Islet precursor cell (in vitro differentiated cells): ENCODE data around the gene TRAIP.
"Not testable (repeated sequence)": the region's sequence is repeated elsewhere in the genome, so short reads cannot be mapped to it uniquely, and the experiment has no call there.

ENCODE experiments used
- DNase-seq: peaks from one replicate; pipeline ENCODE4 v3.0.0-alpha.2; 2018

TRAIP gene

GRCh38 chr3:49790626-49791411 is 65.5 kb downstream of the TRAIP start:
- peak; percentile 84 for DNase-seq

- DNase-seq = peak; percentile 14
Observed at GRCh38 chr3:49788056-49788455, 68.3 kb downstream of the TRAIP start.

GRCh38 chr3:49787536-49787935 is 68.8 kb downstream of the TRAIP start:
- no peak for DNase-seq

DNA sequence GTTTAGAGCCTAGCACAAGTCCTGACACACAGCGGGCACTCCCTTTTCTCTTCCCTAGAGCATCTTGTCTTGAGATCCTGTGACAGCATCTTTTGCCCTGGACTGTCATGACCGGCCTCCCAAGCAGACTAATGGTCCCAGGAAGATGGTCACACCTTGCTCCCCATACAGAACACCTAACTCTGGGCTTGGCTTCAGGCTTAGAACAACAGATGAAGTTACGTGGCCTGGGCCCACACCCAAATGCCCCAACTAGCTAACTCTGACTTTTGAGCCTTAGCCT is 69.2 kb downstream of the TRAIP start:
- no peak for DNase-seq

DNA sequence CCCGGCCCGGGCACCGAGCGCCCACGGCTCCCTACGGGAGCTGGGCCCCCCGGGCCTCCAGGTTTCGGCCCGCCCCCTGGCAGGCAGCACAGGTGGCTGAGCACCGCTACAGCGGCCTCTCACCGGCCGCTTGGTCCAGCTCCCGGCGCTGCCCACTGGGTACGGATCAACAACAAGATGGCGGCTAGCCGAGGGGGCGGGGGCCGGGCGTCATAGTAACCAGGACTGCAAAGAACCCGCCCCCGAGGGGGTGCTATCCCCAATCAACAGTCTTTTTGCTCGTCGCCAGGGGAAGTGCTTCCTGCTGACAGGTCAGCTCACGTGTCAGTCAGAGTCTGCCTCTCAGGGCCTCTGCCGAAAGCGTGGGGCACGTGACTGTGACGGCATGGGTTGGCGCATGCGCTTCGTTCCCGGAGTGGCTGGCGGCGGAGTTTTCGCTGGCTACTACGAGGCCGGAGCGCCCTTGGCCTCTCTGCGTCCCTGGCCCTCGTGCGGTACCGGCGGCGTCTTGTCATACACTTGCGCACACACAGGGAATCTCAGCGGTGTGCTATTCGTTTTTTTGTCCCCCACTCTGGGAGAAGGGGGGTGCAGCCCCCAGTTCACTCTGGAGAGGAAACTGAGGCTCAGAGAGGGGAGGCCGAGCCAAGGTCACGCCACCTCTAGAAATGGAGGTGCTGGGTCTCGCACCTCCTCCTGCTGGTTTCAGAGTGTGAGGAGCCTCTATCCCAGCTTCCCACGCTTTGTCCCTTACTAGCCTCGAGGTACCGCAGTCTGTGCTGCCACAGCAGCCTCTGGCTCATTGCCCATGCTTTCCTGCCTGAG is 69.8 kb downstream of the TRAIP start, which contains the start of gene IP6K1:
Gene IP6K1, minus strand, starts transcription at position 186 of the 825 bp plus-strand sequence. CDS start 38,502 bp downstream, outside the sequence.
- peak; percentile 100 for DNase-seq

GRCh38 chr3:49785565-49786356 is 70.6 kb downstream of the TRAIP start:
- DNase-seq = no peak

DNA sequence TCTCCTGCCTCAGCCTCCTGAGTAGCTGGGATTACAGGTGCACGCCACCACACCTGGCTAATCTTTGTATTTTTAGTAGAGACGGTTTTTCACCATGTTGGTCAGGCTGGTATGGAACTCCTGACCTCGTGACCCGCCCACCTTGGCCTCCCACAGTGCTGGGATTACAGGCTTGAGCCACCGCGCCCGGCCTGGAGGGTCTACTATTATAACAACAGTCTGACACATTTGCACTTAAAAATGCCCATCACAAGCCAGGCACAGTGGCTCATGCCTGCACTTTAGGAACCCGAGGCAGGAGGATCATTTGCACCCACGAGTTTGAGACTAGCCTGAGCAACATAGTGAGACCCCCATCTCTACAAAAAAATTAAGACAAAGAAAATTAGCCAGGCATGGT is 74.1 kb downstream of the TRAIP start:
- DNase-seq = not testable (repeated sequence)

DNA sequence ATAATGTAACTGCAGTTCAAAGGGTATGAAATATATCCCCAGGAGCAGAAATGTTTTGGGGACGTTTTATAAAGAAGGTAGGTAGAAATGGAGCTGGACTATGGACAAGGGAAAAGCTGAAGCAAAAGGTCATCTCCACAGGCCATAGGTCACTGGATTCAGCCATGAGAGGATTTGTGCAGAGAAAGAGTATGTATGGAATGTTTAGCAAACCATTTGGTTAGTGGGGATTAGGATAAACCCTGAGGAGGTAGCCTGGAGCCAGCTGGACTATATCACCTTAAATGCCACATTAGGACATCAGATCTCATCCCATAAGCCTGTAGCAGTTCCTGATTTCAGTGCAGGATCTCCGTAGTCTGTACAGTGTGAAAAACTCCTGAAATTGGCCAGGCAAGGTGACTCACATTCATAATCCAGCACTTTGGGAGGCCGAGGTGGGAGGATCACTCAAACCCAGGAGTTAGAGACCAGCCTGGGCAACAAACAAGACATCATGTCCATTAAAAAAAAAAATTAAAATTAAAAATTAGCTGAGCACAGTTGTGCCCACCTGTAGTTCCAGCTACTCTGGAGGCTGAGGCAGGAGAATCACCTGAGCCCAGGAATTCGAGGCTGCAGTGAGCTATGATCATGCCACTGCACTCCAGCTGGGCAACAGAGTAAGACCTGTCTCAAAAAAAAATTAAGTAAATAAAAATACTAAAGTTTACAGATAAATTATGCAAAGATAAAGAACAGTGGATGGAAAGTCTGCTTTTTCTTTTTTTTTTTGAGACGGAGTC is 74.8 kb downstream of the TRAIP start:
- no peak for DNase-seq

DNA sequence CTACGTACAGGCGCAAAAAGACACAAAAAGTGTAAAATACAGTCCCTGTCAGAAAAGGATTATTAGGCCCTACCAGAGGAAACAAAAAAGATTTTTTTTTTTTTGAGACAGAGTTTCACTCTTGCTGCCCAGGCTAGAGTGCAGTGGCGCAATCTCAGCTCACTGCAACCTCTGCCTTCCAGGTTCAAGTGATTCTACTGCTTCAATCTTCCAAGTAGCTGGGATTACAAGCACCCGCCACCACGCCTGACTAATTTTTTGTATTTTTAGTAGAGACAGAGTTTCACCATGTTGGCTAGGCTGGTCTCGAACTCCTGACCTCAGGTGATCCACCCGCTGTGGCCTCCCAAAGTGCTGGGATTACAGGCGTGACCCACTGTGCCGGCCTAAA is 75.4 kb downstream of the TRAIP start:
- DNase-seq = not testable (repeated sequence)

- no peak for DNase-seq
Observed at GRCh38 chr3:49780080-49780974, 76.0 kb downstream of the TRAIP start.

DNA sequence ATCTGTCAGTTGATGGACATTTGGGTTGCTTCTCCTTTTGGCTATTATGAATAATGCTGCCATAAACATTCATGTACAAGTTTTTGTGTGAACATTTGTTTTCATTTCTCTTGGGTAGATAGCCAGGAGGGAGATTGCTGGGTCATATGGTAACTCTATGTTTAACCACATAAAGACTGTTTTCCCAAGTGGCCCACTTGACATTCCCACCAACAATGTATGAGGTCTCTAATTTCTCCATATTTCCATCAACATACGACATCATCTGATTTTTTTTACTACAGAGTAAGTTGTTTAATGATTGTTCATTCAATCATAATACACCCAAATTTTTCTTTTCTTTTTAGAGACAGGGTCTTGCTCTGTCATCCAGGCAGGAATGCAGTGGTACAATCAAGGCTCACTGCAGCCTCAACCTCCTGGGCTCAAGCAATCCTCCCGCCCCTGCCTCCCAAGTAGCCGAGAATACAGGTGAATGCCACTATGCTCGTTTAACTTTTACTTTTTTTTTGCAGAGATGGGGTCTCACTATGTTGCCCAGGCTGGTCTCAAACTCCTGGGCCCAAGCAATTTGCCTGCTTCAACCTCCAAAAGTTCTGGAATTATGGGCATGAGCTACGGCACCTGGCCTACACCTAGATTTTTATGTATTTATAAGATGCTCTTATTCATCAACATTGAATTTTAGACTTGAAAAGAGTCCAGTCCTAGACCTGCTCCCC is 76.8 kb downstream of the TRAIP start:
- DNase-seq = no peak
